Caki2 (cell line): ENCODE data around the gene LINS1. TPM values are rescaled to one million over a fixed set of nuclear protein-coding genes. Genes with fewer than 3 reads are reported as not detected.

Experiments used
- DNase-seq: peaks from one replicate; pipeline ENCODE4 v3.0.0-alpha.2; 2015; ENCODE audit warnings: low read depth
- in situ Hi-C: cut with HindIII; loops from 2 replicates; pipeline ENCODE4 v1.10.0; 2016; ENCODE audit warnings: low sequenced_read_pairs, low pct_unique_long_range_greater_than_20kb, mixed read lengths
- total RNA-seq: library from RNA; depleted of rRNA; stranded (reverse); fragments of >200 nt; shearing (Covaris generic); gene quantifications from 2 replicates; pipeline ENCODE4 v1.2.3, GENCODE V29; 2014; ENCODE audit warnings: low replicate concordance; rRNA removed

LINS1 gene
- total RNA-seq, 1 experiment from 2014 or later: 7.8 TPM

DNA sequence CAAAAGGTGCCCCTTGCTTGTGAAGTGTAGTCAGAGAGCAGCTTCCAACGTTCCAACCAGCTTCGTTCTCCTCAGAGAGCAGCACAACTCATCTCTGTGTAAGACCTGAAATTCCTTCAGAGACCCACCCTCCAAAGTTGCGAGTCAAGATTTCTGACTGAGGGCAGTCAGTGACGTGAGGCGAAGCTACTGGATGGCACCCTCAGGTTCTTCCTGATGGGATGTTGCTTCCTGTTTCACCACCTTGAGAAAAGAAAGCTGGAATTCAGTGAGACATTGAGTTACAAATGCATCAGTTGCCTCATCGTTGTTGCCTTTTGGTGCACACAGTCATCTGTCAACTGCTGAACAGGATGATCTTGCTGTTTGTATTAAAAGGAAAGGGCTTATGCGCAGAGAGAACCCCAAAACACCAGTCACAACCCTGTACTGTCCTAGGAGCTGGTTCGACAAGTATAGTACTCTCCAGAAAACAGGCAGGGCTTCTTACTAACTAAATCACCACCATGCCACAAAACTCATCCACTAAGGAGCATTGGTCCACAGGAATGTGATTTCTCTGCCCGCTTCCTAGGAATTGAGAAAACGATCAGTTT is 73.1 kb downstream of the LINS1 start, which contains the start of gene CERS3:
Gene CERS3 (minus strand): TSS at position 118 of the 596 bp plus-strand sequence. CDS start 27,101 bp downstream, outside the sequence.
- in situ Hi-C loops: no loop called here
- no peak for DNase-seq

DNA sequence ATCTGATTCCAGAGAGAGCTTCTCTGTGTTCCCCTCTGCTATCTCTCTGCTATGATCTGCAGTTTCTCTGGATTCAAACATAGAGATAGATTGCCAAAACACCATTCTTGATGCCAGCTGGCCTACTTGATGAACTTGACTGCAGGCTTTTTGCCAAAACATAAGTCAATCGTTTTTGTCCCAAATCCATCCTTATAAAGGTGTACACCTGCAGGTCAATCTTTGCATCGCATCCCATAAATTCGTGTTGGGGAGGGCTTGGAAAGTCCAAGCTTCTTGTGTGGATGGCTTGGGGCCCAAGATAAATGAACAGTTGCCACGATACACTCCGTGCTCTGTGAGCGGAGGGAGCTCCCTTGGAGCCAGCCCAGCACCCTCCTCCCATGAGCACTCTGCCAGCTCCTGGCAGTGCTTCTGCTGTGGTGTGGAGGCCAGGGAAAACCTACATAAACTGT is 75.9 kb downstream of the LINS1 start:
- in situ Hi-C loops: no loop called here
- no peak for DNase-seq

DNA sequence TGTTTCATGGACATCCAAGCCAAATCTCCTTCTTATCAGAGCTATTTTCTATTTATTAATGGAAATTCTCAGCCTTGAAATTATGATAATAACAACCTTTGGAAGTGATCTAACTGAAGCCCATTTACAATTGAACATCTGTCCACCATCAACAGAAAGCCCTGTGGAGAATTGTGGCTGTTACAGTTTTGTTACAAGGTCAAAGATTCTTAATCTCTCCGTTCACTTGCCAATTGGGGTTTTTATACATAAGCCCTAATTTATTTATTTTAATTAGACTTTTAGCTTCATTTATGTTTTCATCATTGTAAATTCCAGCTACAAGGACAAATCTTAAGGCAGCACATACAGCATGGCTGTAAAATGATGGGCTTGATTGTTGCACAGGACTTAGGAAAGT is 76.5 kb downstream of the LINS1 start:
- DNase-seq: no peak
- in situ Hi-C loops: no loop called here

DNA sequence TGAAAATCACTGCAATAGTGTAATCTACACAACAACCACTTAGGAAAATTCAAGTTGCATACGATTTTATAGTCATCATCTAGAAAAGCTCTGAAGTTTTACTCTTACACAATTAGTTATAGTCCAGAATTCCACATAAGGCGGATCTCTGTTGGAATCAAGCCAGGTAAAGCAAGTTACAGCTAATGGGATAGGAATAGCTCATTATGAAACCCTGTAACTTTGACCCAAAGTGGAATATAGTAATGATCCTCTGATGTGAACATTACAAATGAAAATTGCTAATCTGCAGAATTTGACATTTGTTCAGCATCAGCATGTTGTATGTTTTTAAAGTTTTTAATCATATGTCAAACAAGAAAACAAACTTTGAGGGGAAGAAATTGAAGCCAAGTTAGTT is 77.7 kb downstream of the LINS1 start:
- DNase-seq: no peak
- in situ Hi-C loops: no loop called here

DNA sequence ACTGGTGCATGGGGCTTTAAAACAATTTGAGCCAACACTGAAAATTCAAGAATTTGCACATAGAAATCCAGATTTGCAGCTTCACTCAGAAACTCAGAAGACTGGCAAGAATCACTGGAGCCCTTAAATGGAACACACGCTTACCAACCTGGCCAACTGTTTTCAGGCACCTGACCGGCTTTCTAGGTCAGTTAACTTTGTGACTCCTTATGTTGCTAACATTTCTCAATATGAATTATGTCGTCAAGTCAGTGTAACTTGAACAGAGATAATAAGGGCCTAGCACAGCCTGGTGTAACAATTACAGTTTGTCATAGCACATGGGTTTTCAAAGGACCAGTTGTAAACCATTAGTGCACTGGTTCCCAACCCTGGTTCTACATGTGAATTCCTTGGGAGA is 80.1 kb downstream of the LINS1 start:
- in situ Hi-C loops: no loop called here

DNA sequence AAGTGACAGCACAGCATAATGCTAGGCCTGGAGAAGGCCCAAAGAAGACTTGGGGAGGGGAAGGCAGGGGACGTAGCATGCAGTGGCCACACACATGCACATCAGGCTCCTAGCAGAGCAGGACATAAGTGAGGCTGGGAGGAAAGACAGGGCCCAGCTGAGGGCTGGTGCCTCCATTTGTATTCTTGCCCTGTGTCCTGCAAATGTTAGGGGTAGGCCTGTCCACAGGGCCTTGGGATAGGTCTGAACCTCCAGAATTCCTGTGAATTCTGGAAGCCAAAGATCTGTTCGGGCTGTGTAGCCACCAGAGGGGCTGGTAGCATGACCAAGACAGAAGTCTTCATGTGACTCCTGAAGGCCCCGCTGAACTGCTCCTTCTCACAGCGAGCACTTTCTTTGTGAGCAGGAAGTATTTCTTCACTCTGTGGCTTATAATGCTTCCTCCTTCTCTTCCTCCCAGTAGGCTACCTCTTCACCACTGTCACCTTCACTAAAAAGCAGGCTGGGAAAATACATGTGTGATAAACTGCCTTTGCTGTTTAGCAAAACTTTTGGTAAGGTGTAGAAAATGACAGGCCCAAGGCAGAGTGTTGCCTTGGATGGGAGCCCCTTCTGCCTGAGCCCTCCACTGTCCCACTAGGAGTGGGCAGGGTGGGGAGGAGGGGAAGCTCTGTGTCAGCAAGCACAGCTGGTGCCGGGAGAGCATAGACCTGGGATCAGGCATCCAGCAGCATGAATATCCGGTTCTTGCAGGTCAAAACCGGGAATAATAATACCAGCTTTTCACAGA is 81.7 kb downstream of the LINS1 start:
- DNase-seq: no peak
- in situ Hi-C loops: no loop called here

More for the DNA sequence above, 80.1 kb downstream of the LINS1 start:
- no peak for DNase-seq

DNA sequence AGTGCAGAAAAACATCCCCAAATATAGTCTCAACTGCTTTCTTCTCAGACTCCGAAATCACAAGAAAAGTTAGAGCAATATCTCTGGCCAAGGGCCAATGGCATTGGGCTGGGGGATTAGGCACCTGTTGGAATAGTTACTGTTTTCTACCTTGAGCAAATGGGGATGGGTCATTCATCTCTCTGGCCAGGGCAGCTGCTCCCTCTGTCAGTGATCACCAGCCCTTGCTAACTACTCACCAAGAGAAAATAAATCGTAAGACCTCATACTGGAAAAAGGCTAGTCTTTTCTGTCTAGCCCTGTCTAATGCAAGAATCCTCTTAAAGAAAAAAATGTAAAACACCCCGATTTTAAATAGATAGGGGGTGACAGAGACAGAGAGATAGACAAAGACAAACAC is 84.1 kb downstream of the LINS1 start:
- in situ Hi-C loops: no loop called here
- no peak for DNase-seq

Other genes starting within 250 kb of the LINS1 start
- gene CERS3, start 73.2 kb downstream of the LINS1 start, total RNA-seq: not detected in 2 replicates
- gene ASB7, start 405 bp upstream of the LINS1 start, total RNA-seq: 5.0 and 20.2 TPM in 2 replicates